CD1c-positive myeloid dendritic cell (primary cell): ENCODE results near the gene GPSM1.

Source experiments
- DNase-seq: peaks from one replicate; pipeline ENCODE4 v3.0.0-alpha.2; 2016; ENCODE audit errors: extremely low spot score

GPSM1 gene

GRCh38 chr9:136290508-136291000 is 36.8 kb upstream of the GPSM1 start:
- DNase-seq: no peak

- DNase-seq: no peak
Observed at GRCh38 chr9:136291306-136292025, 35.9 kb upstream of the GPSM1 start.

GRCh38 chr9:136292026-136292538 is 35.3 kb upstream of the GPSM1 start:
- no peak for DNase-seq

GRCh38 chr9:136292591-136293448 is 34.5 kb upstream of the GPSM1 start:
- no peak for DNase-seq

- DNase-seq: no peak
Observed at GRCh38 chr9:136293476-136294077, 33.8 kb upstream of the GPSM1 start.

GRCh38 chr9:136294437-136294836 is 32.9 kb upstream of the GPSM1 start:
- no peak for DNase-seq

GRCh38 chr9:136295055-136295454 is 32.3 kb upstream of the GPSM1 start:
- DNase-seq: no peak

GRCh38 chr9:136295542-136296433 is 31.6 kb upstream of the GPSM1 start:
- DNase-seq: no peak

GRCh38 chr9:136296434-136297015 is 30.8 kb upstream of the GPSM1 start:
- DNase-seq: no peak

GRCh38 chr9:136297016-136297691 is 30.2 kb upstream of the GPSM1 start:
- no peak for DNase-seq

- no peak for DNase-seq
Observed at GRCh38 chr9:136297766-136298735, 29.3 kb upstream of the GPSM1 start.

GRCh38 chr9:136299116-136299515 is 28.2 kb upstream of the GPSM1 start:
- no peak for DNase-seq

GRCh38 chr9:136299541-136299940 is 27.8 kb upstream of the GPSM1 start:
- no peak for DNase-seq

- DNase-seq: no peak
Observed at GRCh38 chr9:136300016-136300545, 27.3 kb upstream of the GPSM1 start.

- DNase-seq: no peak
Observed at GRCh38 chr9:136300866-136301265, 26.5 kb upstream of the GPSM1 start.

- no peak for DNase-seq
Observed at GRCh38 chr9:136302527-136302926, 24.8 kb upstream of the GPSM1 start.

GRCh38 chr9:136303066-136303824 is 24.1 kb upstream of the GPSM1 start:
- no peak for DNase-seq

- no peak for DNase-seq
Observed at GRCh38 chr9:136303825-136304416, 23.4 kb upstream of the GPSM1 start, which contains the start of gene CCDC187. CCDC187 (minus strand) TSS chr9:136304094; CDS start chr9:136303830, 264 bp downstream.
